DMS79 treated with DMSO at 0.1 percent for 48 hours (cell line): ENCODE results near the gene MCM5.
"Not testable (repeated sequence)": the region's sequence is repeated elsewhere in the genome, so short reads cannot be mapped to it uniquely, and the experiment has no call there.

Experiments
- DNase-seq: peaks from one replicate; lab custom pipeline; 2025; lab: John Stamatoyannopoulos, UW

The MCM5 gene

DNA sequence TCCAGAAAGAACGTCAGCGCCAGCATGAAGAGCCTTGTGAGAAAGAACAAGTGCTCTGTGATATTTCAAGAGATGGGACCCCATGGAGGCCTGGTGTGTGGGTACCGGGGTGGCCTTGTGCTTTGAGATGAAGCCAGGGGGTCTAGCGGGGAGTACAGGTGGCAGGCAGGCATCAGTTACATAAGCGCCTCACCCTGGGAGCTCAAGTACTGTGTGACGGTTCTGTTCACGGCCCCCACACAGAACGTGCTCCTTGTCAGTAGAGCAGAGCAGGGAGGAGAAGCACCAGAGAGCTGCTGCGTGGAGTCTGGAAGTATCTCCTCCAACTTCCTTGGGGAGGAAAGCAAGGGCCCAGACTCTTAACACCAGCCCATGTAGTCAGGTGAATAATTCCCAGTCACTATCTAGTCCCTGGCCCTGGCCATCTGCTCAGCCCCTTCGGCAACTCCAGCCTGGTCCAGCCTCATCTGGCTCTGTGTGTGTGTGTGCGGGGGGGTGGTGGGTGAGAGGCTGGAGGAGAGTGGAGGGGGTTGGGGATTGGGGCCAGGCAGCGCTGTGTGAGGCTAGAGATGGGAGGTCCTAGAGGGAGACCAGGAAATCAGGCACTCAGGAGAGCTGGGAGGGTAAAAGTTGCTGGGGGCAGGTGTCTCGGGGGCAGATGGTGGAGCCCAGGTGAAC lies 32.4 kb downstream of the MCM5 start:
- no peak for DNase-seq

DNA sequence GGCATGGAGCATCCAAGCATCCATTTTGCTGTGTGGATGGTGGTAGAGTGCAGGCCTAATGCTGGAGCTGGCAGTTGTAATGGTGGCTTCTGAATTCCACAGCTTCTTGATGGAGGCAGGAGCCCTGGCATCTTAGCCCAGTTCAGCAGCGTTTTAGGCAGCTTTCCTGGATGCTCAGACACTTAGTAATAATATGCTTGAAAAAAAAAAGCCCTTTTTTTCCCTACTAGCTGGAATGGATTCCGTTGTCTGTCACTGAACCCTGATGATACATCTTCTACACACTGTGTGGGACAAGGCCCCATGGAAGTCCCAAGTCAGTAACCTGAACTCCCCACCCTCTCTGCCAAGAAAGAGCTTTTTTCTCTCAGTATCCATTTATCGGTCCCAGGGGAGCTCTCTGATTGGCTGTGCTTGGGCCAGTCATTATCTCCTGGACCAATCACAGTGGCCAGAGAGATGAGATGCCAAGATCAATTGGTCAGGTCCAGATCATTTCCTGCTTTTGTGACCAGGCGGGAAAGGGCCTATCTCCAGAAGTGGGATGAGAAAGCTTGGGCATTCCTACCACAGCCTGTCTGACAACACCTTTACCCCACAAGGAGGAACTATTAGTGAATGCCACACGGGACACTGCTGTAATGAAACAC lies 34.2 kb downstream of the MCM5 start:
- DNase-seq = no peak

DNA sequence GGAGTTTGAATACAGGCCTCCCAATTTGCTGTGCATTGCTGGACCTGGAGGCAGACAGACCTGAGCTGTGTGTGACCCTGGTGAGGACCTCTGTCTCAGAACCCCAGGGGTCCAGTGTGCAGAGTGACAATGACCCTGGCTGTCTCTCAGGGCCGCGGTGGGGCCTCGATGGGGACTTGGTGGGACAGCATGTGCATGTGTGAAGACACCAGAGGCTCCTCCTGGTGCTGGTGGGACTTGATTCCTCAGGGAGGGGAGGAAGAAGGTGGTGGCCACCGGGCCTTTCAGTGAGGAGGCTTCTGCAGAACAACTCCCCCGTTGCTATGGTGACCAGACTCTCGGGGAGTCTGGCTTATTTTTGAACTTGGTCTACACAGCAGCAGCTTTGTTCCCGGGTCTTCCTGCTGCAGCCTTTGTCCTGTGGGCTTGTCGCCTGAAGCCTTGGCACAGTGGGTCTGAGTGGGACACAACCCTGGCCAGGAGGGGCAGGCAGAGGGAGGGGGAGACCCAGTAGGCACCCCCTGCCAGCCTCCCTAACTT lies 35.3 kb downstream of the MCM5 start:
- no peak for DNase-seq

DNA sequence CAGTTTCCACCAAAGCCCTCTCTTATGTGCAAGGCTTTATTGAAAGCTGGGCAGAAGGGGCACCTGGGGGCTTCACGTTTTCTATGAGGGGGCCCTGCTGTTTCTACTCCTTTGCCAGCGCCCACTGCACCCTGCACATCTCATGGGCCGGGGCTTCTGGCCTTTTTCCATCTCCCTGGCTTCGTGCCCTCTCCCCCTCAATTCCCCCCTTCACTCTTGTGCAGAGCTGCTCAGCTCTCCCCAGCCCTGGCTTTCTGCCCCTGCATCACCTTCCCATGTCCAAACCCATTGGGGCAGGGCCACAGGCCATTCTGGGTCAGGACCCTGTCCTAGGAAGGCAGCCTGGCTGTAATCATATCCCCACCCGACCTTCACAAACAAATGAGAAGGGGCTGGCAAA lies 36.5 kb downstream of the MCM5 start:
- no peak for DNase-seq

DNA sequence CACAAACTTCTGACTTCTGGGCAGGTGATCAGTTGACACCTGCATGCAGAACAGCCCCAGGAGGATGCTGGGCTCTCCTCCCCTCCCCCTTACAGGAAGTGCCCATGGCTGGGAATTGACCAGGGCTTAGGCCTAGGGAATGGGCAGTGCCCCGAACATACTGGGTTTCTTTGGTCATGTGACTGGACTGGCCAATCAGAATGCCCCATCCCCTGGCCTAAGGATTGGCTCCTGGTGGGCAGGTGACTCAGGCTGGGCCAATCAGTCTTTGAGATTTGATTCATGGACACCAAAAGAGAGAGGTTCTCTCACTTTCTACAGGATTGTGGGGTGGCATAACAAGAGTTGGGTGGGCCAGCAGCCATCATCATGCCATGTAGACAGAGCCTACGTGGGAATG lies 37.1 kb downstream of the MCM5 start:
- no peak for DNase-seq

DNA sequence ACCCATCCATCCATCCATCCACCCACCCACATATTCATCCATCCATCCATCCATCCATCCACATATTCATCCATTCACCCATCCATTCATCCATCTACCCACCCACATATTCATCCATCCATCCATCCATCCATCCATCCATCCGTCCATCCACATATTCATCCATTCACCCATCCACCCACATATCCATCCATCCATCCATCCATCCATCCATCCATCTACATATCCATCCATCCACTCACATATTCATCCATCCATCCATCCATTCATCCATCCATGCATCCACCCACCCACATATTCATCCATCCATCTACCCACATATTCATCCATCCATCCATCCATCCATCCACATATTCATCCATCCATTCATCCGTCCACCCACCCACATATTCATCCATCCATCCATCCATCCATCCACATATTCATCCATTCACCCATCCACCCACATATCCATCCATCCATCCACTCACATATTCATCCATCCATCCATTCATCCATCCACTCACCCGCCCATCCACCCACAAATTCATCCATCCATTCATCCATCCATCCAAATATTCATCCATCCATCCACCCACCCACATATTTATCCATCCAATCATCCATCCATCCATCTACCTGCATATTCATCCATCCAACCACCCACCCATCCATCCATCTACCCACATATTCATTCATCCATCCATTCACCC lies 38.9 kb downstream of the MCM5 start:
- DNase-seq = not testable (repeated sequence)

DNA sequence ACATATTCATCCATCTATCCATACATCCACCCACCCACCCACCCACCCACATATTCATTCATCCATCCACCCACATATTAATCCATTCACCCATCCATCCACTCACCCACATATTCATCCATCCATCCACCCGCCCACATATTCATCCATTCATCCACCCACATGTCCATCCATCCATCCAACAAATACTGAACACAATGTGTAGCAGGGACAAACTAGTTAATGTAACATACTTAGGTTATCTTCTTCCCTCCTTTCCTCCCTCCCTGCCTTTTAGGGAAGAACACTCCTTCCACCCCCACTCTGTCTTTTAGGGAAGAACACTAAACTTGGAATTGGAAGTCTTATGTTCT lies 39.4 kb downstream of the MCM5 start:
- DNase-seq = no peak

DNA sequence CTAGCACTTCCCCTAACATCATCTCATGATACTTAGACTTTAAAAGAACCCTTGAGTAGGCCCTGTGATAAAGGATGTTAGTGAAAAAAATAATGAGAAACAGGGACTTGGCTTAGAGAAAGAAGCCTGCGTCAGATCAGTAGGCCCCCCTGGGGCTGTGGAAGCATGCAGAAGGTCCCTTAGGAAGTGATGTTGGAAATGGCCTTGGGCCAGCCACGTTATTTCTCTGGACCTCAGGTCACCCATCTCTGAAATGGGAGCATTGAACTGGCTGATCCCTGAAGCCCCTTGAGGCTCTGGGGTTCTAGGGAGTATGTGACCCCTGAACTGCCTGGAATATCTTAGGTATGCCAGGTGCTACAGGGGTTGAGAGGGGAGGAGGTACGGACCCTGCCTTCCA lies 40.2 kb downstream of the MCM5 start:
- no peak for DNase-seq

DNA sequence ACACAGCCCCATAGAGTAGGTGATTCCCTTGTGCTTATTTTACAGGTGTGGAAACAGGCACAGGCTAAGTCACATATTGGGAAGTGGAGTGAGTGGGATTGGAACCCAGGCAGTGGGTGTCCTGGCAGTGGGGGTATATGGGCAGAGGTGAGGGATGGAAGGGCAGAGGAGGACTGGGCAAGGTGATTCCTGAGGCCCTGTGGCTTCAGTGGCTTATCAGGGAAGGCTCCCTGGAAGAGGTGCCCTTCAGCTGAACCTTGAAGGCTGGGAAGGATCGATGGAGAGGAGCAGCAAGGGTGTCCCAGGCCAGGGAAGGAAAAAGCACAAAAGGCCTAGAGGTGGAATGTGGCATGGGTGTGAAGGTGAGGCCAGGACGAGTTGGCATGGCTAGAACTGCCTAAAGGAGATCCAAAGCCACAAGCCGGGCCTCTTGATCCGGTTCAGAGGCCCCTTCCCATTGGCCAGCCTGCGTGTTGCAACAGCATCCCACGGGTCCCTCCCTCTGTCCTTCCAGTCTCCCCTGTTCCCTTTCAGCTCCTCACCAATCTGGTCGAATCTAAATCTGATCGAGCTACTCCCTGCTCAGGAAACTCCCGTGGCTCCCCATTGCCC lies 41.7 kb downstream of the MCM5 start:
- DNase-seq = no peak

DNA sequence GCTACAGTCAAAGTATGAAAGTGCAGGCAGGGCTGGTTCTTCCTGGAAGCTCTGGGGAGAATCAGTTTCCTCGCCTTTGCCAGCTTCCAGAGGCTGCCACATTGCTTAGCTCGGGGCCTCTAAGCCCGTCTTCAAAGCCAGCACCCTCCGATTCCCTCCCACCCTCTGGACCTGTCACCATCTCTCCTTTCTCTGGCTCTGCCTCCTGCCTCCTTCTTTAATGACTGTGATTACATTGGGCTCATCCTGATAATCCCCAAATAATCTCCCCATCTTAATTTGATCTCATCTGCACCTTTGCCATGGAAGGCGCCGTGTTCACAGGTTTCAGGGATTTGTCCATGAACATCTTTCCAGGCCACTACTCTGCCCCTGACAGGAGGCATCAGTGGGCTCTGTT lies 42.5 kb downstream of the MCM5 start:
- DNase-seq = no peak

DNA sequence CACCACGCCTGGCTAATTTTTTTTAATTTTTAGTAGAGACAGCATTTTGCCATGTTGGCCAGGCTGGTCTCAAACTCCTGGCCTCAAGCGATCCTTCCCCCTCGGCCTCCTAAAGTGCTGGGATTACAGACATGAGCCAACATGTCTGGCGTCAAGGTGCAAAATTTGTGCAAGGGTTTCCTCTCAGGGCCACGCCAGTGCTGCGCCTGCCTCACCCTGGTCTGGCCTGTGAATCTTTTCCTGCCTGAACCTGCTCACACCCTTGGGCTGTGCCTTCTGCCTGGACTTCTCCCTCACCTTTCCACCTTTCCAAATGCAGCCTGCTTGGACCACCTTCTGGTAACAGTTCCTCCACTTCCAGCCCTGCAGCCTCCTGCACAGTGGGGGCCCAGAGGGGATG lies 43.4 kb downstream of the MCM5 start:
- DNase-seq = no peak

DNA sequence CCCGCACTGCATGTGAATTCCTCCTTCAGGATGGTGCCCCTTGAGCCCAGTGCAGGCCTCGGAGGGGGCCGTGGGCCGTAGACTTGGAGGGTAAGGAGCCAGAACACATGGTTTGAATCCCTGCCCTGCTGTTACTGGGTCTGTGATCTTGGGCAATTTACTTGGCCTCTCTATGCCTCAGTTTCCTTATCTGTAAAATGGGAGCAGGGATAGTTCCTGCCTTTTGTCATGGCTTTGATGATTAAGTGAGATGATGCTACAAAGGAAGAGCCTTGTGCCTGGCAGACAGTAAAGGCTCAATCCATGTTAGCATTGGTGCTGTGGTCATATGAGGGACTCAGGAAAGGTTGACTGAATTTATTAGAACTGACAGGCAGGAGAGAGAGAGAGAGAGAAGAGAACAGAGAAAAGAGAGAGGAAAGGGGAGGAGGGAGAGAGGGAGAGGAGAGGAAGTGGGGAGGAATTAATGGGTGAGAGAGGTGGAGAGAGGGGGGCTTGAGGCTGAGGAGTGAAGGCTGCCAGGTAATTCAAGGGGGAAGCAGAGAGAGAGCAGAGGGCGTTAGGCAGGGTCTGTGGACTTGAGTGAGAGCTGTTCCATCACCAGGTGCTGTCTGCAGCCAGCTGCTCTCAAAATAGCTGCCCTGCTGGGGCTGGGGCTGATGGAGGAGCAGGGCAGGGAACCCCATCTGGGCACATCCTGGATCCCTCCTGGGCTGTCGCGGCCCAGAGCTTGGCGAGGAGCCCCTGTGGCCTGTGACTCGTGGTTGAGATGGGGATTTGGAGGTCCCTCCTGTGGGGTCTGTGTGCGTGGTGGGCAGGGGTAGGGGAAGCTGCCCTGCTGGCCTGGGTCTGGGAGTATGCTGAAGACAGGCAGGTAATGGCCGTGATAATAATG lies 44.1 kb downstream of the MCM5 start:
- DNase-seq = no peak

DNA sequence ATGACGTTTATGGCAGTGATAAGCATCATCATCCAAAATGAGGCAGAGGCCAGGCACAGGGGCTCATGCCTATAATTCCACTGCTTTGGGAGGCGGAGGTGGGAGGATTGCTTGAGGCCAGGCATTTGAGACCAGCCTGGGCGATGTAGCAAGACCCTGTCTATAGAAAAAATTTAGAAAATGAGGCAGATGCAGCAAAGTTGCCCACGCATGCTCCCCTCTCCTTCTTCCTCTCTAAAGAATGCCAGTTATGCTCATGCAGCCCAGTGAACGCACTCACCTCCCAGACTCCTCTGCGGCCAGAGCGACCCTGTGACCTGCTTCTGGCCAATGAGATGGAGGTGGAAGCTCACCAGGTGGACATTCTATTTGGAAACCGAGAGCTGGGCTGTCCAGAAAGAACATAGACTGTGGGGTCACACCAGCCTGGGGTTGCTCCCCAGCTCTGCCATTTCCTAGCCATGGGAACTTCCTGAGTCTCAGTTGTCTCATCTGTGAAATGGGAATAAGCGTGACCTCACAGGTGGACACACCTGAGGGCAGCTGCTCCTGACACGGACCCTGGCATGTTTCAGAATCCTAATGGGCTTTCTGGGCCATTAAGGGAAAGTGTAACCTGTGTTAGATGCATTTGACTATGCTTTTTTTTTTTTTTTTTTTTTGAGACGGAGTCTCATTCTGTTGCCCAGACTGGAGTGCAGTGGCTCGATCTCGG lies 44.9 kb downstream of the MCM5 start:
- DNase-seq = no peak

DNA sequence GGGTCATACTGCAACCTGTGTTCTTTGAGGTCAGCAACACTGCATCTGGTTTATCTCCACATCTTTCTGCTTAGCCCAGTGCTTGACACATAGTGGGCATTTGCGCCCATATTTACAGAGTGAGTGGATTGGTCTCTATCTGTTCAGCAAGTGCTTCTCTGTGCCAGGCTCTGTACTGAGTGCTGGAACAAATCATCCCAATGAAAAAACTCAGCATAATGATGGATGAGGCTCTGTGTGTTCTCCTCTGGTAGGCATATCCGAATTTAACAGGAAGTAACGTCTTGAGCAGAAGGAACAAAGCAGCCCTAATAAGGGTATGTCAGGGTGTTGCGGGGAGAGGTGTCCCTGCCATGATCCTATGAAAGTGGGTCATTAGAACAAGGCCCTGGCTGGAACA lies 46.0 kb downstream of the MCM5 start:
- no peak for DNase-seq

DNA sequence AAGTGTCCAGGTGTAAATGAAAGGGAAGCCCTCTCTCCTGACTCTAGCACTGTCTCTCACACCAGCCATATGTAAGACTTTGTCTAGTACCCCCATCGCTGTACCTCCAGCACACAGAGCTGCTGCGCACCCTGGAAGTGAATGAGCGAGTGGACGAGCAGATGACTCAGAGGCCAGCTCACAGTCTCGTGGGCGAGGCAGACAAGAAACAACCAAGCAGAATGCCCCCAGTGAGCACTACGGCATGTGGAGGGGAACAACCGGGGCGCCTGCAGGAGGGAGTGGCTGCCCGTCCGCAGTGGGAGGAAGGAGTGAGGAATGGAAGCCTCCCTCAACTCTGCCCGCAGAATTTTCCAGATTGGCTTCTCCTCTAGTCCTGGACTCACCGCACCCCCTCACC lies 46.4 kb downstream of the MCM5 start:
- no peak for DNase-seq

DNA sequence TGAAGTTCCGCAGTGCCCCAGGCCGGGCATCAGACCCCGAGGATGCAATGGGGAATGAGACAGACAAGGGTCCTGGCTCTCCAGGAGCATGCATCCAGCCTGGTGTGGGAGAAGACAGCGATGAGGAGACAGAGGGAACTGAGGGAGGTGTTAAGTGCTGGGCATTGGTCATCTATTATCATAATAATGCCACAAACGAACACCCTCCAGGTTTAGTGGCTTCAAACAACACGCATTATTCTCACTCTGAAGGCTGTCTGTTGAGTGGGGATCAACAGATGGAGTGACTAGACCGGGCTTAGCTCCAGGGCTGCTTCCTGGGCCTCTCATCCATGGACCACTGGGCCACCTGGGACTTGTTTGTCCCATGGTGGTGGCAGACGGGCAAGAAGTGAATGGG lies 48.6 kb downstream of the MCM5 start:
- no peak for DNase-seq

DNA sequence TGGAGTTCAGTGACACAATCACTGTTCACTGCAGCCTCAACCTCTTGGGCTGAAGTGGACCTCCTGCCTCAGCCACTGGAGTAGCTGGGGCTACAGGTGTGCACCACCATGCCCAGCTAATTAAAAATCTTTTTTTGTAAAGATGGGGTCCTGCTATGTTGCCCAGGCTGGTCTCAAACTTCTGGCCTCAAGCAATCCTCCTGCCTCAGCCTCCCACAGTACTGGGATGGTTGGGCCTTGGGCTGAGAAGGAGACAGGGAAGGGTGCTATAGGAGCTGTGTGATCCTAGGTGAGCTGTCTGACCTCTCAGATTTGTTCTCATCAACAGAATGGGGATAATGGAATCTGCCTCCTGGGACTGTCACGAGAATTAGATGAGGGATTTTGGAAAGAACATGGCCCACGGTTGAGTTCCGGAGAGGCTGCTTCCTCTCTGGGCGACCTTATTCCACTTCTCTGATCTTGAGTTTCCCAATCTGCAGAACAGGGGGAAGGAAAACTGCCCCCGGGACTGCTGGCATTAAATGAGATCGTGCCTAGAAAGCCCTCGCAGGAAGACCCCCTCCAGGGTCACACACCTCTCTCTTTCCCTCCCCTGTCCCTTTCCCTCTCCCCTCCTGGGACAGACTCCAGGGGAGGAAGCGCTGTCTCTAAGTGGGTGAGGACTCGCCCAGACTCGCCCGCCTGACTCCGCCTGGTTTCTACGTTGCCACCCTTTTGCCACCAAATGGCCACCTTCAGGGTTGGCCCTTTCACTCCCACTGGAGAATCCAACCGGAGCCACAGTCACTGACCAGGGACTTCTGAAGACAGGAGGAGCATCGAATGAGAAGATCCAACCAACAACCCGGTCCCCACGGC lies 50.1 kb downstream of the MCM5 start:
- DNase-seq = no peak

DNA sequence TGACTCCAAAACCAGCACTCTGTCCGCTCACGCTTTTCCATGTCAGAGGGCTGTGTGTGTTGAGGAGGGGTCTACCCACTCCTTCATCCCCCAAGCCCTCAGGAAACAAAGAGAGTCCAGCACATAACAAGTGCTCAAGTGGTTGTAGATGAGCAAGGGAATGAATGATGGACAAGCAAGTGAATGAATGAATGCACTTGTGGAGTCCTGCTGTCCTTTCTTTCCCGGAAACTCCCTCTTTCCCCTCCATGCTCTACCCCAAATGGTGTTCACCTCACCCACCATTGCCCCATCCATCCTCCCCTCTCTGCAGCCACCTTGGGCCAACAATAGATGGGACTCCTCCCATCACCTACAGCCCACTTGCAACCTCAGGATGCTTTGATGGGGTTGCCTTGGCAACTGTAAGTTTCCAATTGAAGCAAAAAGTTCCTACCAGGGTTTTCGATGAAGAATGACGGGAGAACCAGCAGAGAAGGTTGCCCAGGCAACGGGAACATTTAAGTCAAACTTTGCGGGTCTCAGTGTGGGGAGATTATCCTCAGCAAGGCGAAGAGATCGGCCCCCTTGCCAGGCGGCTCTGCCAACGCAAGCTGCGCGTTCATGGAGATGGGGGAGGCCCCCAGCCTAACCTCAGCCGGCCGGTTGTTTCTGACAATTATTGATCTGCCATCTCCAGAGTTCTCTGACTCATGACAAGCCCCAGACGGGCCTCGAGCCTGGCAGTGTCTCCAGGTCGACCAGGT lies 51.1 kb downstream of the MCM5 start:
- no peak for DNase-seq

DNA sequence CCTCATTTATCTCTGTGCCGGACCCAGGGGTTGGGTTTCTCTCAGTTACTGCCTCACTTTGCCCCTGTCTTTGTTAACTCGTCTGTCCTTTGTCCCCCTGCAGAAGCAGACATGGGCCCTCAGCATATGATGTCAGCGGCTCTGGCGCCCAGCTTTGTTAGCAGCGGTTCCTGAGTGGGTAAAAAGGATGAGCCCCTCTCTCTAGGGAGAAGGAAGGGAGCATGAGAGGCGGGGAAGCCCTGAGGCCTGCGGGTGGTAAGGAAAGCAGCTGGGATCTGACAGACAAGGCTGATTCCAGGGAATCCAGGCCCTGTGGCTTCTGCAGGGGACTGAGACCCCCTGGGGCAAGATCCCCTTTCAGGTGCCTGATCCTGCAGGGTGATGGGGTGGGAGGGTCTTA lies 51.7 kb downstream of the MCM5 start:
- DNase-seq = no peak
